HG03469 (cell line): Measurements from ENCODE around the gene CXXC5.

Experiments used
- ATAC-seq: cut with Tn5 transposase; IDR thresholded peaks from one replicate; pipeline ENCODE4 v1.9.1; 2021; ENCODE audit warnings: mild to moderate bottlenecking, moderate library complexity, moderate number of reproducible peaks; ENCODE audit not compliant: unreplicated experiment

CXXC5 gene

GRCh38 chr5:139650689-139651042 is 2.5 kb downstream of the CXXC5 start:
- no peak for ATAC-seq

GRCh38 chr5:139651043-139651834 is 3.1 kb downstream of the CXXC5 start:
- no peak for ATAC-seq

- ATAC-seq, result peak; percentile 31
These were observed 4.0 kb downstream of the CXXC5 start for GRCh38 chr5:139651853-139652787.

DNA sequence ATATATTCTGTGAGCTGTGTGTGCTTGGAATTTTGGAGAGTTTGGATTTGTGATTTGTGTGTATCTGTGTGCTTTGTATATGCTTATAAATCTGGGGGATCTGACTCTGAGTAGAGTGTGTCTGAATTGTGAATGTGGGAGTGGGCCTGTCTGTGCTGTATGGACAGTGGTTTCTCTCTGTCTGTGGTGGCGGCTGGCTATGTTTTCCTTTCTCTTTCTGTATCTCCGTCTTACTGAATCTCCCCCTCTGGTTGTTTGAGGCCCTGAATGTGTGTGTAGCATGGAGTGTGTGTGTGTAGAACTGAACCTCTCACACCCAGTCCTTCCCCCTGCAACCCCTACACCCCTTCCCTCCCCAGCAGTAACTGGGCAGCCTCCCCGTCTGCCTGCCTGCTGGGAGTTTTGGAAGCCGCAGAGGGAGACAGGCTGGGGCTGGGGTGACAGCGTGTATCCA is 4.7 kb downstream of the CXXC5 start:
- no peak for ATAC-seq

GRCh38 chr5:139653616-139654015 is 5.5 kb downstream of the CXXC5 start:
- ATAC-seq, result no peak

DNA sequence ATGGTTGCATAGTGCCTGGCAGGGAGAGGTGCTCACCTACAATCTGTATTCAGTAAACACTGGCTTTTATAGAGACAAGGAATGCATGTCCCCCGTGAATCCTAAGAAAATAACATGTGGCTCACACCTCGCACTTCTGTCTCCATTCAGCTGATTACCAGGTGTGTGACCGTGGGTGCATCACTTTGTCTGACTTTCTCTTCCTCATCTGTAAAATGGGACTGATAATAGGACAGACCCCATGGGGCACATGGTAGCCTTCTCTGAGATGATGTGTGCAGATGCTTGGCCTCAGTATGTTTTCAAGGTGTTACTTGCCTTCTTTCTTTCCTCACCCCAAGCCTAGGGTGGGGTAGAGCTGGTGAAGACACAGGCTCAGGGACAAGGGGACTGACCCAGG is 6.3 kb downstream of the CXXC5 start:
- no peak for ATAC-seq

GRCh38 chr5:139654871-139655491 is 6.8 kb downstream of the CXXC5 start:
- no peak for ATAC-seq

DNA sequence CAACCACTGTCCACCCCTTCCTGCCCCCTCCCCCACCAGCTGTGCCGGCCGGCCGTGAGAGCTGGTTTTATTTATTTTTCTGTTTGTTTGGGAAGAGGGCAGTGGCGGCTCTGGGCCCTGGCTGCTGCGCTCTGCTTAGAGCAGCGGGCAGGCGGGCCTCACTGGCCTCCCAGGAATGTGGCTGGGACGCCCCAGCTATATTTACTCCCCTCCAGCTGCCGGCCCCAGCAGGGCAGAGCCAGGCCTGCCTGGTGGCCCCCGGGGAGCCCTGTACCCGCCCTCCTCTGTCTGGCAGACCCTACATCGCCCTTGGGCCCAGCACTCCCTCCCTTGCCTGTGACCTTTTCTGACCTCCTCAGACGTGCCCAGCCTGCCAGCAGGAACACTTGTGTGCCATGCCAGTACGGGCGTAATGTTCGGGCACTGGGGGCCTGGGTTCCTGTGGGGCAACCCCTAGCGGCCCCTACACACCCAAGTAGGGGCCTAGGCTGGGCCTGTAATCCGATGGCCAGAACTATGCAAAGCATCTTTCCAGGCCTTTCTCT is 7.7 kb downstream of the CXXC5 start:
- ATAC-seq, result no peak

- no peak for ATAC-seq
These were observed 9.5 kb downstream of the CXXC5 start for GRCh38 chr5:139657363-139658321.

GRCh38 chr5:139658501-139658927 is 10.4 kb downstream of the CXXC5 start:
- no peak for ATAC-seq

DNA sequence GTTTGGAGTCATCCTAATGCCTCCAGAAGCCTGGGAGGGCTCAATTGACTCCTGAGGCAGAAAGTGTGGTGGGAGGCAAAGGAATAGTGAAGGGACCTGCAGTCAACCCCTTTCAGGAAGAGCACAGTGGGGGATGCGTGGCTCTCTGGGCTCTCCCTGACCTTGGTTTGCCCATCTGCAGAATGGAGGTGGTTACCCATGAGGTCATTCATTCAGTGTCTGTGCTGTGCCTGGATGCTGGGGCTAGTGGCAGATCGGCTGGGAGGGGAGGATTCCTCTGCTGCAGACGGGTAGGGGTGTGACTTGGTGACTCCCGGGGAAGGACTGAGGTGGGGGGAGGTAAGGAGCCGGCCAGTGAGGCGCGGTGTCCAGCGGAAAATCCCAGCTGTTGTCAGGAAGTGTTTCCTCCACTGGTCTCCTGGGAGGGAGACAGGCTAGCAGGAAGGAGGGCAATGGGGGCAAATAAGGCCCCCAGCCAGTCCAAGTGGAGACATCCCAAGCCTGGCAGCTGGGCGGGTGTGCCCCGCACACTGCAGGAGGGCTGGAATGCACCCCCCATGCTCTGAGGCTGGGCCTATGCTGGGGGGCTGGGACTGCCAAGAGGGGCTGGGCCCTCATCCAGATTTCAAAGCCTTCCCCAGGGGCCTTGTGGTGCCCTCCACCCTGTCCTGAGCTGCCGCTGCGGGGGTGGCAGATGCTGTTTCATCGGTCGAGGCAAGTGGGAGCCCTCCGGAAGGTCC is 10.9 kb downstream of the CXXC5 start:
- no peak for ATAC-seq

- ATAC-seq, result no peak
These were observed 11.5 kb downstream of the CXXC5 start for GRCh38 chr5:139659695-139660101.

GRCh38 chr5:139660105-139660922 is 12.2 kb downstream of the CXXC5 start:
- no peak for ATAC-seq

GRCh38 chr5:139660923-139661814 is 13.0 kb downstream of the CXXC5 start:
- ATAC-seq, result no peak

GRCh38 chr5:139662617-139663016 is 14.5 kb downstream of the CXXC5 start:
- ATAC-seq, result no peak

- no peak for ATAC-seq
These were observed 15.3 kb downstream of the CXXC5 start for GRCh38 chr5:139663207-139664085.
